Glutamatergic neuron (in vitro differentiated cells): ENCODE results near the gene COBLL1. TPM values are rescaled to one million over a fixed set of nuclear protein-coding genes. Genes with fewer than 3 reads are reported as not detected.

Experiments used
- DNase-seq: peaks from one replicate; pipeline ENCODE4 v3.0.0; 2022
- H3K27ac Mint-ChIP-seq: one replicate; pipeline ENCODE4 v1.8.0; 2020; ENCODE audit warnings: mild to moderate bottlenecking, mixed read lengths, inconsistent platforms; ENCODE audit not compliant: unreplicated experiment
- H3K27me3 Mint-ChIP-seq: one replicate; pipeline ENCODE4 v1.8.0; 2020; ENCODE audit warnings: mild to moderate bottlenecking, moderate library complexity, mixed read lengths, inconsistent platforms; ENCODE audit not compliant: unreplicated experiment
- H3K36me3 Mint-ChIP-seq: one replicate; pipeline ENCODE4 v1.8.0; 2020; ENCODE audit warnings: mild to moderate bottlenecking, mixed read lengths, inconsistent platforms; ENCODE audit not compliant: unreplicated experiment
- H3K4me1 Mint-ChIP-seq: one replicate; pipeline ENCODE4 v1.8.0; 2020; ENCODE audit warnings: mild to moderate bottlenecking, low read depth, mixed read lengths, inconsistent platforms; ENCODE audit not compliant: unreplicated experiment
- H3K4me3 Mint-ChIP-seq: one replicate; pipeline ENCODE4 v1.8.0; 2020; ENCODE audit warnings: mild to moderate bottlenecking, mixed read lengths, inconsistent platforms; ENCODE audit not compliant: unreplicated experiment
- H3K9me3 Mint-ChIP-seq: one replicate; pipeline ENCODE4 v1.8.0; 2020; ENCODE audit warnings: mild to moderate bottlenecking, moderate library complexity, mixed read lengths, inconsistent platforms; ENCODE audit not compliant: unreplicated experiment
- CTCF ChIP-seq: fragments of 200-600 bp; sonication (generic); IDR thresholded peaks from one replicate; pipeline ENCODE4 v1.5.0; 2021; ENCODE audit not compliant: partially characterized antibody, unreplicated experiment
- total RNA-seq: library from RNA; stranded (reverse); fragmentation: NEBNext Ultra II Directional; extraction: Animal tissue kit (Norgen Biotek cat#: 25700); gene quantifications from one replicate; pipeline ENCODE4 v1.2.1, GENCODE V29; 2021; ENCODE audit not compliant: unreplicated experiment

Gene COBLL1
- total RNA-seq, 1 donor from 2014 or later = 0.91 TPM

GRCh38 chr2:164792316-164793170 is 49.1 kb downstream of the COBLL1 start:
- H3K4me3 Mint-ChIP-seq = no peak overlapping the region
- H3K4me1 Mint-ChIP-seq = peaks cover under 1% of the 10 kb centered on the region
- peak overlapping the region; percentile 19 for H3K27ac Mint-ChIP-seq

GRCh38 chr2:164789968-164790367 is 51.7 kb downstream of the COBLL1 start:
- Mint-ChIP-seq H3K27ac (no peak overlapping the region), H3K9me3 (peaks cover 2% of the 10 kb centered on the region), H3K36me3 (no peaks in the 10 kb centered on the region), H3K4me1 (peaks cover 11% of the 10 kb centered on the region), H3K4me3 (no peak overlapping the region), H3K27me3 (no peaks in the 10 kb centered on the region)
- TF ChIP-seq CTCF = no peak
- DNase-seq = no peak

More at GRCh38 chr2:164792316-164793170, 49.1 kb downstream of the COBLL1 start:
- Mint-ChIP-seq H3K27me3 (no peaks in the 10 kb centered on the region), H3K36me3 (no peaks in the 10 kb centered on the region), H3K9me3 (no peaks in the 10 kb centered on the region)
- DNase-seq = no peak
- no peak for TF ChIP-seq CTCF

GRCh38 chr2:164786787-164787186 is 54.8 kb downstream of the COBLL1 start:
- Mint-ChIP-seq H3K36me3 (no peaks in the 10 kb centered on the region), H3K4me1 (peaks cover 11% of the 10 kb centered on the region), H3K4me3 (peak overlapping the region; percentile 36), H3K9me3 (peaks cover 2% of the 10 kb centered on the region), H3K27ac (peak overlapping the region; percentile 4), H3K27me3 (no peaks in the 10 kb centered on the region)
- DNase-seq = no peak
- TF ChIP-seq CTCF = no peak

GRCh38 chr2:164785457-164785856 is 56.2 kb downstream of the COBLL1 start:
- Mint-ChIP-seq H3K4me3 (no peak overlapping the region), H3K4me1 (peaks cover 11% of the 10 kb centered on the region), H3K36me3 (no peaks in the 10 kb centered on the region), H3K9me3 (peaks cover 2% of the 10 kb centered on the region), H3K27me3 (no peaks in the 10 kb centered on the region), H3K27ac (no peak overlapping the region)
- DNase-seq = no peak
- TF ChIP-seq CTCF = no peak

GRCh38 chr2:164784376-164784775 is 57.2 kb downstream of the COBLL1 start:
- peaks cover 11% of the 10 kb centered on the region for H3K4me1 Mint-ChIP-seq
- no peak overlapping the region for H3K4me3 Mint-ChIP-seq
- peaks cover 2% of the 10 kb centered on the region for H3K9me3 Mint-ChIP-seq
- TF ChIP-seq CTCF = no peak
- no peak overlapping the region for H3K27ac Mint-ChIP-seq
- DNase-seq = no peak
- no peaks in the 10 kb centered on the region for H3K36me3 Mint-ChIP-seq
- H3K27me3 Mint-ChIP-seq = no peaks in the 10 kb centered on the region
